SK-N-SH (cell line): ENCODE measurements around the gene ABI1. TPM values are rescaled to one million over a fixed set of nuclear protein-coding genes. Genes with fewer than 3 reads are reported as not detected.

ENCODE experiments used
- CTCF ChIA-PET: fragments of 300-600, 350-600 bp; formaldehyde crosslinking; extraction: SDS; loops from one replicate; lab custom pipeline; 2021; lab: Yijun Ruan, JAX
- POLR2A ChIA-PET: fragments of 350-600 bp; sonication (Branson Sonifier 250); formaldehyde crosslinking; extraction: SDS; loops from one replicate; lab custom pipeline; 2020; ENCODE audit warnings: antibody characterized with exemption, inconsistent platforms; lab: Yijun Ruan, JAX
- DNase-seq: peaks from one replicate; pipeline ENCODE4 v3.0.0; 2012
- H2AFZ ChIP-seq: fragments of 200-600 bp; sonication (generic); 2 replicates; pipeline ENCODE4 v1.8.1; 2016; ENCODE audit warnings: antibody characterized with exemption, mild to moderate bottlenecking, low read depth
- H3F3A ChIP-seq: fragments of 200-600 bp; sonication (generic); replicated peaks from 2 replicates; pipeline ENCODE3; 2016; ENCODE audit warnings: antibody characterized with exemption, mild to moderate bottlenecking; ENCODE audit not compliant: insufficient read depth
- H3K27ac ChIP-seq, 2 experiments: fragments of 200-500 bp in 1 of 2; fragments of 200-600 bp in 1 of 2; sonication (Bioruptor generic) in 1 of 2; sonication (generic), shearing (Covaris generic) in 1 of 2; 2 replicates each; pipeline versions ENCODE4 v1.5.1 to v1.6.1; 2014 to 2016; ENCODE audit warnings: low read depth in 2 of 2, inconsistent platforms in 1 of 2, low read length in 1 of 2, mild to moderate bottlenecking in 1 of 2, mixed read lengths in 1 of 2
- H3K27me3 ChIP-seq: fragments of 200-600 bp; sonication (generic), shearing (Covaris generic); 2 replicates; pipeline ENCODE4 v1.6.1; 2016; ENCODE audit warnings: mixed run types; ENCODE audit not compliant: insufficient read depth
- H3K36me3 ChIP-seq, 2 experiments: fragments of 200-500 bp in 1 of 2; fragments of 200-600 bp in 1 of 2; sonication (Bioruptor generic) in 1 of 2; sonication (generic) in 1 of 2; replicated peaks in 1 of 2; 2 replicates each; pipeline versions ENCODE3 to v1.5.1; 2014 to 2016; ENCODE audit warnings: low read length in 1 of 2, mild to moderate bottlenecking in 1 of 2; ENCODE audit not compliant: insufficient read depth in 2 of 2, control insufficient read depth in 1 of 2
- H3K4me1 ChIP-seq, 2 experiments: fragments of 200-500 bp in 1 of 2; fragments of 200-600 bp in 1 of 2; sonication (Bioruptor generic) in 1 of 2; sonication (generic), shearing (Covaris generic) in 1 of 2; 2 replicates each; pipeline versions ENCODE4 v1.5.1 to v1.6.1; 2014 to 2016; ENCODE audit warnings: low read depth in 1 of 2, low read length in 1 of 2, mixed run types in 1 of 2; ENCODE audit not compliant: insufficient read depth in 2 of 2, control insufficient read depth in 1 of 2
- H3K4me2 ChIP-seq: fragments of 200-600 bp; sonication (generic), shearing (Covaris generic); 2 replicates; pipeline ENCODE4 v1.6.1; 2017; ENCODE audit warnings: mixed run types
- H3K4me3 ChIP-seq, 2 experiments: fragments of 200-500 bp in 1 of 2; fragments of 200-600 bp in 1 of 2; sonication (Bioruptor generic) in 1 of 2; sonication (generic), shearing (Covaris generic) in 1 of 2; 2 replicates each; pipeline versions ENCODE4 v1.5.1 to v1.8.1; 2014 to 2016; ENCODE audit warnings: low read depth in 2 of 2, inconsistent platforms in 1 of 2, low read length in 1 of 2, mild to moderate bottlenecking in 1 of 2, mixed read lengths in 1 of 2, moderate library complexity in 1 of 2
- H3K79me2 ChIP-seq: fragments of 200-600 bp; sonication (generic); 2 replicates; pipeline ENCODE4 v1.8.1; 2017; ENCODE audit warnings: mild to moderate bottlenecking; ENCODE audit not compliant: insufficient read depth
- H3K9ac ChIP-seq: fragments of 200-600 bp; sonication (generic); 2 replicates; pipeline ENCODE4 v1.6.1; 2017; ENCODE audit warnings: mixed run types
- H3K9me2 ChIP-seq: fragments of 200-600 bp; sonication (generic); 2 replicates; pipeline ENCODE4 v1.6.1; 2017; ENCODE audit warnings: mixed run types
- H3K9me3 ChIP-seq: fragments of 200-600 bp; sonication (generic); 2 replicates; pipeline ENCODE4 v1.6.1; 2017; ENCODE audit warnings: mixed run types, mild to moderate bottlenecking, moderate library complexity
- H4K20me1 ChIP-seq: fragments of 200-600 bp; sonication (generic); 2 replicates; pipeline ENCODE4 v1.6.1; 2017; ENCODE audit warnings: mild to moderate bottlenecking, mixed run types; ENCODE audit not compliant: insufficient read depth
- EP300 ChIP-seq, 2 experiments: IDR thresholded peaks; 2 replicates each; pipeline versions ENCODE4 v1.4.0 to v1.6.1; 2012; ENCODE audit warnings: borderline replicate concordance in 1 of 2, low read depth in 1 of 2, low read length in 1 of 2
- FOSL2 ChIP-seq: IDR thresholded peaks from 2 replicates; pipeline ENCODE4 v1.4.0; 2012; ENCODE audit warnings: low read depth, mild to moderate bottlenecking, moderate library complexity, borderline replicate concordance
- FOXM1 ChIP-seq: IDR thresholded peaks from 2 replicates; pipeline ENCODE4 v1.4.0; 2012; ENCODE audit warnings: low read depth, mild to moderate bottlenecking
- GABPA ChIP-seq: IDR thresholded peaks from 2 replicates; pipeline ENCODE4 v1.4.0; 2012; ENCODE audit warnings: low read depth, mild to moderate bottlenecking
- GATA2 ChIP-seq: sonication (generic); formaldehyde crosslinking; IDR thresholded peaks from 2 replicates; pipeline ENCODE4 v1.5.0; 2020; ENCODE audit warnings: mild to moderate bottlenecking, missing genetic modification reagents
- JUND ChIP-seq: IDR thresholded peaks from 2 replicates; pipeline ENCODE4 v1.4.0; 2012
- MXI1 ChIP-seq: IDR thresholded peaks from 2 replicates; pipeline ENCODE4 v1.6.1; 2012; ENCODE audit warnings: mild to moderate bottlenecking, low read depth, low read length, improper control_type of control experiment
- NFIC ChIP-seq: IDR thresholded peaks from 2 replicates; pipeline ENCODE4 v1.4.0; 2012; ENCODE audit warnings: borderline replicate concordance
- POLR2AphosphoS5 ChIP-seq: IDR thresholded peaks from 2 replicates; pipeline ENCODE4 v1.6.1; 2012; ENCODE audit warnings: low read depth, low read length
- RFX5 ChIP-seq: IDR thresholded peaks from 2 replicates; pipeline ENCODE4 v1.6.1; 2012; ENCODE audit warnings: mild to moderate bottlenecking, improper control_type of control experiment, low read length
- RXRA ChIP-seq: IDR thresholded peaks from 2 replicates; pipeline ENCODE4 v1.4.0; 2012; ENCODE audit warnings: low read depth, mild to moderate bottlenecking, borderline replicate concordance
- TAF1 ChIP-seq: IDR thresholded peaks from 2 replicates; pipeline ENCODE4 v1.6.1; 2012; ENCODE audit warnings: low read depth, mild to moderate bottlenecking, low read length, moderate library complexity, borderline replicate concordance
- TEAD4 ChIP-seq: IDR thresholded peaks from 2 replicates; pipeline ENCODE4 v1.4.0; 2012; ENCODE audit warnings: mild to moderate bottlenecking, borderline replicate concordance; ENCODE audit not compliant: insufficient read depth
- YY1 ChIP-seq: IDR thresholded peaks from 2 replicates; pipeline ENCODE4 v1.4.0; 2012; ENCODE audit warnings: low read depth, mild to moderate bottlenecking
- WGBS: methylation state at CpG from one replicate; pipeline ENCODE4 v1.1.6; 2017; ENCODE audit warnings: low lambda C conversion rate; 5-methylcytosine and 5-hydroxymethylcytosine counted together
- polyA plus RNA-seq, 3 experiments: library from polyadenylated mRNA; depleted of rRNA; stranded (reverse); fragments of >200 nt; gene quantifications; 2 replicates each; pipeline ENCODE4 v1.2.3, GENCODE V29; 2012
- TF ChIP-seq, protein P1 (sequence below): IDR thresholded peaks from 2 replicates; pipeline ENCODE4 v1.4.0; 2012; ENCODE audit warnings: low read depth, borderline replicate concordance
- TF ChIP-seq, protein P2 (sequence below): IDR thresholded peaks from 2 replicates; pipeline ENCODE4 v1.4.0; 2012; ENCODE audit warnings: low read depth
- TF ChIP-seq, protein P3 (sequence below): IDR thresholded peaks from 2 replicates; pipeline ENCODE4 v1.4.0; 2012; ENCODE audit warnings: low read depth, borderline replicate concordance

ABI1 gene
- polyA plus RNA-seq, 1 of the 3 experiments (the other 2 are of a cell fraction) = 36.7 TPM

DNA sequence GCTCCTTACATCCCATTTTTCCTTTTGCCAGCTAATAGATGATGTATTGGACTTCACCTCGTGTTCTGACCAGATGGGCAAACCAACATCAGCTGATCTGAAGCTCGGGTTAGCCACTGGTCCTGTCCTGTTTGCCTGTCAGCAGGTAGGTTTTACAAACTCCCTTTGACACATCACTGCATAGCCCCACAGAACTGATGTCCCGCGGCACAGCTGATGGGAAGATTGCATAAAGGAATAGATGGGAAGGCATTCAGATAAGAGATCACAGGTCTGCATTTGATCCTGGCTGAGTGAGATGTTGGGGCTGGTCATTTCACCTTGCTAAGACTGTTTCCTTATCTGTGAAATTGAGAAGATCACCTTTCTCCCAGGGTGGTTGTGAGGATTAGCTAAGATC lies 125.3 kb downstream of the ABI1 start:
- CTCF ChIA-PET = interaction anchor here (0.9 to 2.8 kb wide), 3 partner anchors 9 to 147 kb away, joined by 3 to 17 read pairs (median 3); partner anchors contain the start of gene ABI1
- WGBS = 97% methylated on average over 4 of the region's 4 CpGs
- H3K36me3 ChIP-seq = peaks cover 22 to 58% of the 10 kb centered on the region in 2 experiments

DNA sequence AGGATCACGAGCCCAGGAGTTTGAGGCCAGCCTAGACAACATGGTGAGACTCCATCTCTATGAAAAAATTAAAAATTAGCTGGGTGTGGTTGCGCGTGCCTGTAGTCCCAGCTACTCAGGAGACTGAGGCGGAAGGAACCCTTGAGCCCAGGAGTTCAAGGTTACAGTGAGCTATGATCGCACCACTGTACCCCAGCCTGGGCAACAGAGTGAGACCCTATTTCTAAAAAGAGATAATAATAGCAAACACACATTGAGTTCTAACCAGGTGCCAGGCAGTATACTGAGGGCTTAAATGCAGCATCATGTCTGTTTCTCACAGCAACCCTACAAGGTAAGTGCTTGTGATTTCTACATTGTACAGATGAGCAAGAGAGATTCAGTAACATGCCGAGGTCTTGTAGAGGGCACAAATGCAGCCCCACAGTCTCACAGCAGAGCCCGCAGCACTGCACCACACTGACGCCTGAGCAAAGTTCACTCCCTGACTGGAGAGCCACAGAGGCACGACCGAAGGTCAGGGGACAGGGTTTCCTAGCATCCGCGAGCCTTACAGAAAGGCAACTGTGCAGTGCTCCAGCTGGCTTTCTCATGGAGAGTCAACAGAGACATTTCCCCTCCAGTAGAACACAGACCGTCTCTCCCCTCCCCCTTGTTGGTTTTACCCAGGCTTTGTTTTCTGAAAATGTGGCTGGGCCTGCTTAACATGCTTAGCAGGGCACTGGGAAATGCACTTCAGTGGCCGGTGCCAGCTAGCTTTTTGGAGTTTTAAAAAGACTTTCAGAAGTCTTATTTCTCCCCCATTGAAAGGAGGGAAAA lies 126.8 kb downstream of the ABI1 start:
- CTCF ChIA-PET = interaction anchor here (2.8 kb wide), 1 partner anchor 7 kb away, joined by 17 read pairs; no protein-coding TSS in a partner anchor
- POLR2A ChIA-PET = no interaction called here

More for the DNA sequence above, 125.3 kb downstream of the ABI1 start:
- Histone ChIP-seq H3K9me3 (no peaks in the 10 kb centered on the region), H3K4me3 (no peak overlapping the region), H3K9ac (no peak overlapping the region), H3F3A (no peaks in the 10 kb centered on the region), H3K4me1 (no peaks in the 10 kb centered on the region), H3K79me2 (no peaks in the 10 kb centered on the region), H3K27me3 (no peaks in the 10 kb centered on the region), H3K4me2 (no peak overlapping the region), H2AFZ (no peak overlapping the region), H3K9me2 (no peaks in the 10 kb centered on the region), H4K20me1 (no peaks in the 10 kb centered on the region), H3K27ac (no peak overlapping the region)
- no peak for DNase-seq
- POLR2A ChIA-PET = no interaction called here
- TF ChIP-seq TEAD4 = no peak
- TF ChIP-seq JUND = no peak
- TF ChIP-seq, protein P1, sequence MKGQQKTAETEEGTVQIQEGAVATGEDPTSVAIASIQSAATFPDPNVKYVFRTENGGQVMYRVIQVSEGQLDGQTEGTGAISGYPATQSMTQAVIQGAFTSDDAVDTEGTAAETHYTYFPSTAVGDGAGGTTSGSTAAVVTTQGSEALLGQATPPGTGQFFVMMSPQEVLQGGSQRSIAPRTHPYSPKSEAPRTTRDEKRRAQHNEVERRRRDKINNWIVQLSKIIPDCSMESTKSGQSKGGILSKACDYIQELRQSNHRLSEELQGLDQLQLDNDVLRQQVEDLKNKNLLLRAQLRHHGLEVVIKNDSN = no peak
- no peak for TF ChIP-seq MXI1
- TF ChIP-seq RFX5 = no peak
- TF ChIP-seq RXRA = no peak
- TF ChIP-seq TAF1 = no peak
- TF ChIP-seq FOXM1 = no peak
- TF ChIP-seq NFIC = no peak
- no peak for TF ChIP-seq YY1
- TF ChIP-seq FOSL2 = no peak
- TF ChIP-seq, protein P2, sequence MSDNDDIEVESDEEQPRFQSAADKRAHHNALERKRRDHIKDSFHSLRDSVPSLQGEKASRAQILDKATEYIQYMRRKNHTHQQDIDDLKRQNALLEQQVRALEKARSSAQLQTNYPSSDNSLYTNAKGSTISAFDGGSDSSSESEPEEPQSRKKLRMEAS = no peak
- TF ChIP-seq, protein P3, sequence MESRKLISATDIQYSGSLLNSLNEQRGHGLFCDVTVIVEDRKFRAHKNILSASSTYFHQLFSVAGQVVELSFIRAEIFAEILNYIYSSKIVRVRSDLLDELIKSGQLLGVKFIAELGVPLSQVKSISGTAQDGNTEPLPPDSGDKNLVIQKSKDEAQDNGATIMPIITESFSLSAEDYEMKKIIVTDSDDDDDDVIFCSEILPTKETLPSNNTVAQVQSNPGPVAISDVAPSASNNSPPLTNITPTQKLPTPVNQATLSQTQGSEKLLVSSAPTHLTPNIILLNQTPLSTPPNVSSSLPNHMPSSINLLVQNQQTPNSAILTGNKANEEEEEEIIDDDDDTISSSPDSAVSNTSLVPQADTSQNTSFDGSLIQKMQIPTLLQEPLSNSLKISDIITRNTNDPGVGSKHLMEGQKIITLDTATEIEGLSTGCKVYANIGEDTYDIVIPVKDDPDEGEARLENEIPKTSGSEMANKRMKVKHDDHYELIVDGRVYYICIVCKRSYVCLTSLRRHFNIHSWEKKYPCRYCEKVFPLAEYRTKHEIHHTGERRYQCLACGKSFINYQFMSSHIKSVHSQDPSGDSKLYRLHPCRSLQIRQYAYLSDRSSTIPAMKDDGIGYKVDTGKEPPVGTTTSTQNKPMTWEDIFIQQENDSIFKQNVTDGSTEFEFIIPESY = no peak
- no peak for TF ChIP-seq EP300 (IDR thresholded peaks at IDR 0.05; ENCODE audit: borderline replicate concordance in 1 of 2, low read depth in 1 of 2, low read length in 1 of 2)
- no peak for TF ChIP-seq GATA2 (CRISPR knock-in tag)
- TF ChIP-seq POLR2AphosphoS5 = no peak

More for the DNA sequence above, 126.8 kb downstream of the ABI1 start:
- Histone ChIP-seq H2AFZ (no peak overlapping the region), H3F3A (no peaks in the 10 kb centered on the region), H3K9me2 (no peaks in the 10 kb centered on the region), H3K27ac (no peak overlapping the region), H3K4me2 (no peak overlapping the region), H3K9me3 (no peaks in the 10 kb centered on the region), H3K9ac (no peak overlapping the region), H3K4me1 (no peaks in the 10 kb centered on the region), H3K36me3 (peaks cover 27 to 63% of the 10 kb centered on the region in 2 experiments), H3K79me2 (no peaks in the 10 kb centered on the region), H3K4me3 (no peak overlapping the region), H3K27me3 (no peaks in the 10 kb centered on the region), H4K20me1 (no peaks in the 10 kb centered on the region)
- WGBS = 94% methylated on average over 11 of the region's 14 CpGs
- TF ChIP-seq GABPA (no peak), FOSL2 (no peak)
- no peak for DNase-seq
